ENCODE measurements around the gene TPCN2. TPM values are rescaled to one million over a fixed set of nuclear protein-coding genes. Genes with fewer than 3 reads are reported as not detected.
A peak's percentile ranks its signal among the peaks of the same experiment; 100 is the strongest.

Gene TPCN2
- total RNA-seq, 1 experiment from 2014 or later = 63.6 TPM

- intact Hi-C loops (cut with micrococcal nuclease; ENCODE audit: unreplicated experiment) = no loop called here
- TF ChIP-seq CTCF (IDR thresholded peaks at IDR 0.05; ENCODE audit: insufficient read depth in 1 of 2, low read depth in 1 of 2, low read length in 1 of 2, severe bottlenecking in 1 of 2, unreplicated experiment in 1 of 2) = no peak
- no peaks in the 10 kb centered on the region for H3K27me3 Mint-ChIP-seq (ENCODE audit: insufficient read depth, unreplicated experiment)
- no peak overlapping the region for H3K27ac Mint-ChIP-seq (ENCODE audit: unreplicated experiment)
- Histone ChIP-seq H3K4me3 (ENCODE audit: low read depth, low read length) (no peak overlapping the region), H3K4me1 (peaks cover 37% of the 10 kb centered on the region), H3K36me3 (ENCODE audit: control insufficient read depth, insufficient read depth, low read length) (no peaks in the 10 kb centered on the region), H3K27me3 (replicated peaks; ENCODE audit: control insufficient read depth, insufficient read depth, low read length) (no peaks in the 10 kb centered on the region), H3K9me3 (peaks cover 14% of the 10 kb centered on the region)
- DNase-seq = peak in 1 of 2 experiments; percentile 34
- no TSS peak for BruUV-seq (replicated peaks)
- ChIA-PET POLR2A (no interaction called here), CTCF (no interaction called here)
- peaks cover 28% of the 10 kb centered on the region for H3K9me3 Mint-ChIP-seq (ENCODE audit: unreplicated experiment)
- H3K4me1 Mint-ChIP-seq (ENCODE audit: low read depth, unreplicated experiment) = peaks cover 23% of the 10 kb centered on the region
- H3K36me3 Mint-ChIP-seq (ENCODE audit: insufficient read depth, unreplicated experiment) = peaks cover 10% of the 10 kb centered on the region
- H3K4me3 Mint-ChIP-seq (ENCODE audit: unreplicated experiment) = no peak overlapping the region
These were observed 78.5 kb downstream of the TPCN2 start for GRCh38 chr11:69127081-69127850.

GRCh38 chr11:69127884-69128283, 79.2 kb downstream of the TPCN2 start:
- DNase-seq = no peak
- no peaks in the 10 kb centered on the region for H3K36me3 ChIP-seq (ENCODE audit: control insufficient read depth, insufficient read depth, low read length)
- POLR2A ChIA-PET = no interaction called here
- TF ChIP-seq CTCF (IDR thresholded peaks at IDR 0.05; ENCODE audit: insufficient read depth in 1 of 2, low read depth in 1 of 2, low read length in 1 of 2, severe bottlenecking in 1 of 2, unreplicated experiment in 1 of 2) = no peak
- no TSS peak for BruUV-seq (replicated peaks)
- Mint-ChIP-seq H3K4me3 (ENCODE audit: unreplicated experiment) (no peak overlapping the region), H3K27ac (ENCODE audit: unreplicated experiment) (no peak overlapping the region), H3K9me3 (ENCODE audit: unreplicated experiment) (peaks cover 28% of the 10 kb centered on the region), H3K4me1 (ENCODE audit: low read depth, unreplicated experiment) (peaks cover 17% of the 10 kb centered on the region), H3K36me3 (ENCODE audit: insufficient read depth, unreplicated experiment) (peaks cover 4% of the 10 kb centered on the region), H3K27me3 (ENCODE audit: insufficient read depth, unreplicated experiment) (no peaks in the 10 kb centered on the region)
- CTCF ChIA-PET = no interaction called here
- intact Hi-C loops (cut with micrococcal nuclease; ENCODE audit: unreplicated experiment) = no loop called here
- H3K9me3 ChIP-seq = peaks cover 14% of the 10 kb centered on the region
- peaks cover 33% of the 10 kb centered on the region for H3K4me1 ChIP-seq
- no peaks in the 10 kb centered on the region for H3K27me3 ChIP-seq (replicated peaks; ENCODE audit: control insufficient read depth, insufficient read depth, low read length)
- H3K4me3 ChIP-seq (ENCODE audit: low read depth, low read length) = no peak overlapping the region

- Mint-ChIP-seq H3K27me3 (ENCODE audit: insufficient read depth, unreplicated experiment) (no peaks in the 10 kb centered on the region), H3K36me3 (ENCODE audit: insufficient read depth, unreplicated experiment) (no peaks in the 10 kb centered on the region), H3K27ac (ENCODE audit: unreplicated experiment) (no peak overlapping the region), H3K9me3 (ENCODE audit: unreplicated experiment) (peaks cover 27% of the 10 kb centered on the region), H3K4me3 (ENCODE audit: unreplicated experiment) (no peak overlapping the region), H3K4me1 (ENCODE audit: low read depth, unreplicated experiment) (peaks cover 7% of the 10 kb centered on the region)
- no peaks in the 10 kb centered on the region for H3K36me3 ChIP-seq (ENCODE audit: control insufficient read depth, insufficient read depth, low read length)
- ChIA-PET CTCF (no interaction called here), POLR2A (no interaction called here)
- BruUV-seq (replicated peaks) = no TSS peak
- H3K4me3 ChIP-seq (ENCODE audit: low read depth, low read length) = no peak overlapping the region
- no peak for TF ChIP-seq CTCF (IDR thresholded peaks at IDR 0.05; ENCODE audit: insufficient read depth in 1 of 2, low read depth in 1 of 2, low read length in 1 of 2, severe bottlenecking in 1 of 2, unreplicated experiment in 1 of 2)
- peaks cover 21% of the 10 kb centered on the region for H3K4me1 ChIP-seq
- peaks cover 20% of the 10 kb centered on the region for H3K9me3 ChIP-seq
- DNase-seq = no peak
- no peaks in the 10 kb centered on the region for H3K27me3 ChIP-seq (replicated peaks; ENCODE audit: control insufficient read depth, insufficient read depth, low read length)
- intact Hi-C loops (cut with micrococcal nuclease; ENCODE audit: unreplicated experiment) = no loop called here
These were observed 80.3 kb downstream of the TPCN2 start for GRCh38 chr11:69129053-69129452.

All from Caco-2 (cell line).